MG63 (cell line): ENCODE measurements around the gene RHEX. TPM values are rescaled to one million over a fixed set of nuclear protein-coding genes. Genes with fewer than 3 reads are reported as not detected.

Source experiments
- DNase-seq: peaks from one replicate; pipeline ENCODE4 v3.0.0-alpha.2; 2020
- H3K27me3 ChIP-seq: fragments of 250-450 bp; sonication (Bioruptor Pico); 2 replicates; pipeline ENCODE4 v1.5.1; 2020; ENCODE audit warnings: mild to moderate bottlenecking, moderate library complexity
- H3K36me3 ChIP-seq: fragments of 250-450 bp; sonication (Bioruptor Pico); 2 replicates; pipeline ENCODE4 v1.5.1; 2020; ENCODE audit warnings: mild to moderate bottlenecking, moderate library complexity
- H3K4me3 ChIP-seq: fragments of 250-450 bp; sonication (Bioruptor Pico); 2 replicates; pipeline ENCODE4 v1.5.1; 2020; ENCODE audit warnings: mild to moderate bottlenecking, moderate library complexity
- H3K9me3 ChIP-seq: fragments of 250-450 bp; sonication (Bioruptor Pico); 2 replicates; pipeline ENCODE4 v1.5.1; 2020; ENCODE audit warnings: mild to moderate bottlenecking, moderate library complexity
- total RNA-seq: library from RNA; depleted of rRNA; stranded (reverse); fragments of >200 nt; shearing (Covaris generic); gene quantifications from 2 replicates; pipeline ENCODE4 v1.2.3, GENCODE V29; 2014; ENCODE audit warnings: low replicate concordance

Gene RHEX
- total RNA-seq, 1 experiment from 2014 or later, result not detected

DNA sequence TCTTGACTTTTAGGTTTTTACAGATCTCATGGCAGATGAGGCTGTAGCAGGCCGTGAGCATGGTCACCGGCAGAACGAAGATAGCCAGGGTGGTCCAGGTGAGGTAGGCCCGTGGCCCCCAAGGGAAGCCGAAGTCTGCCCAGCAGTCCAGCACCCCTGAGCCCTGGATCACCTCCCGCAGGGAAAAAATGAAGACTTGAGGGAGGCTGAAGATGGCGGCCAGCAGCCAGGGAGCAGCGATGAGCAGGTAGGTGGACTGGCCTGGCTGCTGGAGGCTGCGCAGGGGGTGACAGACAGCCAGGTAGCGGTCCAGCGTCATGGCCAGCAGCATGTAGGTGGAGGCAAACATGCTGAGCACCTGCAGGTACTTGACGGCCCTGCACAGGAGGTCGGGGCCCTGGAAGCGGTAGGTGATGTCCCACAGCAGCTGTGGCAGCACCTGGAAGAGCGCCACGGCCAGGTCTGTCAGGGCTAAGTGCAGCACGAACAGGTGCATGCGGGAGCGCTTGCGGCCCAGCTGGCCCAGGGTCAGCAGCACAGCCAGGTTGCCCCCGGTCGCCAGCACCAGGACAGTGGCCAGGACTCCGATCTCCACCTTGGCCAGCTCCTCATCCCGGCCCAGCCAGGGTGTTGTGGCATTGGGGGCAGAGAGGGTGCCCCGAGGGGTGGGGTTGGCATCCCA is 63.4 kb downstream of the RHEX start:
- Histone ChIP-seq H3K36me3 (no peaks in the 10 kb centered on the region), H3K27me3 (peaks cover 5% of the 10 kb centered on the region; the same call in 1 of the 2 replicates), H3K9me3 (peaks cover 3% of the 10 kb centered on the region), H3K4me3 (no peak overlapping the region)
- DNase-seq, result no peak

- no peaks in the 10 kb centered on the region for H3K36me3 ChIP-seq
- DNase-seq, result no peak
- H3K27me3 ChIP-seq, result peaks cover 5% of the 10 kb centered on the region; the same call in 1 of the 2 replicates
- H3K4me3 ChIP-seq, result peak overlapping the region; percentile 39; the same call in 1 of the 2 replicates
- H3K9me3 ChIP-seq, result peaks cover 7% of the 10 kb centered on the region
These were observed 63.8 kb downstream of the RHEX start for GRCh38 chr1:206116873-206117150.

GRCh38 chr1:206117151-206117948 is 64.4 kb downstream of the RHEX start, which contains the start of gene AVPR1B:
AVPR1B (minus strand) TSS chr1:206117388; CDS start chr1:206116890, 498 bp downstream.
- Histone ChIP-seq H3K9me3 (peaks cover 7% of the 10 kb centered on the region), H3K4me3 (peak within 1 kb of the TSS; percentile 39), H3K27me3 (peaks cover 5% of the 10 kb centered on the region; the same call in 1 of the 2 replicates), H3K36me3 (no peaks in the 10 kb centered on the region)
- DNase-seq, result peak; percentile 62

- Histone ChIP-seq H3K36me3 (no peaks in the 10 kb centered on the region), H3K9me3 (peaks cover 7% of the 10 kb centered on the region), H3K4me3 (no peak overlapping the region), H3K27me3 (peaks cover 5% of the 10 kb centered on the region; the same call in 1 of the 2 replicates)
- DNase-seq, result no peak
These were observed 67.4 kb downstream of the RHEX start for GRCh38 chr1:206120406-206120805.

DNA sequence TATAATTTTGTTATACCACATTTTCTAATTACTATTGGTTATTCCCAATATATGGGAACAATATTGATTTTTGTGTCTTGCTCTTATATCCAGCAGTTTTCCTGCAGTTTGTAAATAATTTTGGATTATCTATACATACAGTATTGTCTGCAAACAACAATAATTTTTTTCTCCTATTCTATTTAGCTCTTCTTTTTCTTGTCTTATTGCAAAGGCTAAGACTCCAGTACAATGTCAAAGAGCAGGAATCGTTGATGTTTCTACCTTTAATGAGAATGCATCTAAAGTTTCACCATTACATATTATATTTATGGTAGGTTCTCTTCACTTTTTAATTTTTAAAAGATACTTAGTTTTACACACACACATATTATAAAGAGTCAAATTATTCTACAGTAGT is 68.3 kb downstream of the RHEX start:
- peaks cover 5% of the 10 kb centered on the region; the same call in 1 of the 2 replicates for H3K27me3 ChIP-seq
- H3K4me3 ChIP-seq, result no peak overlapping the region
- DNase-seq, result no peak
- H3K36me3 ChIP-seq, result no peaks in the 10 kb centered on the region
- H3K9me3 ChIP-seq, result peaks cover 7% of the 10 kb centered on the region

DNA sequence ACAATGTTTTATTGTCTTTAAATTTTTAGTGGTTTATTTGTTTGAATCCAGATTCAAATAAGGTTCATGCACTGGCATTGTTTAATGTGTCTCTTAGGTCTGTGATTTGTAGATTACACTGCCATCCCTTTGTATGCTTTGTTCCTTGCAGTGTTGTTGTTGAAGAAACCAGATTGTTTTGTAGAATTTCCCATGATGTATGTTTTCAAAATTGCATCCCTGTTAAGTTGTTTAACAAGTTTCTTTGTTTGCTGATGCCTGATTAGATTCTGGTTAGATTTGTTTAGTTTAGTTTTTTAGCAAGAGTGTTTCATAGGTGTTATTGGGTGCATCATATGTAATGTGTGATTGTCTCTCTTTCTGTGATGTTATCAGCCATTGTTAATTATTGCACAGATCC is 69.7 kb downstream of the RHEX start:
- H3K4me3 ChIP-seq, result no peak overlapping the region
- DNase-seq, result no peak
- peaks cover 3% of the 10 kb centered on the region; the same call in 1 of the 2 replicates for H3K27me3 ChIP-seq
- H3K36me3 ChIP-seq, result no peaks in the 10 kb centered on the region
- H3K9me3 ChIP-seq, result peaks cover 7% of the 10 kb centered on the region

- Histone ChIP-seq H3K4me3 (no peak overlapping the region), H3K9me3 (peaks cover 7% of the 10 kb centered on the region), H3K27me3 (0 out of 2 replicates have a peak, but pooled peaks cover 3% of the 10 kb centered on the region), H3K36me3 (no peaks in the 10 kb centered on the region)
- no peak for DNase-seq
These were observed 72.4 kb downstream of the RHEX start for GRCh38 chr1:206125346-206125745.

DNA sequence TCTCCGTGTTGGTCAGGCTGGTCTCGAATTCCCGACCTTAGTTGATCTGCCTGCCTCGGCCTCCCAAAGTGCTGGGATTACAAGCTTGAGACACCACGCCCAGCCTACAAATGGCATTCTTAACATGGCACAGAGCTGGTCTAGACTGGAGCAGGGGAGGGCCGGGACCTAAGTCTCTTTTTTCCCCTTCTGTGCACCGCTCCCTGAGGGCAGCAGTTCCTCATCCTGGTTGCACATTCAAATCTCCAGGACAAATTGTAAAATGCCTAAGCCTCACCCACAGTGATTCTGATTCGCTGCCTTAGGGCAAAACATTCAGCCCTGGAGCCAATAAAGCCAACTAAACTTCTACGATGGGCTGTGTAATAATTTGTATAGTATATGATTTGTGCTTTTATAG is 74.4 kb downstream of the RHEX start:
- DNase-seq, result no peak
- H3K9me3 ChIP-seq, result no peaks in the 10 kb centered on the region; the same call in 1 of the 2 replicates
- 0 out of 2 replicates have a peak, but pooled peaks cover 3% of the 10 kb centered on the region for H3K27me3 ChIP-seq
- H3K4me3 ChIP-seq, result no peak overlapping the region
- no peaks in the 10 kb centered on the region for H3K36me3 ChIP-seq

DNA sequence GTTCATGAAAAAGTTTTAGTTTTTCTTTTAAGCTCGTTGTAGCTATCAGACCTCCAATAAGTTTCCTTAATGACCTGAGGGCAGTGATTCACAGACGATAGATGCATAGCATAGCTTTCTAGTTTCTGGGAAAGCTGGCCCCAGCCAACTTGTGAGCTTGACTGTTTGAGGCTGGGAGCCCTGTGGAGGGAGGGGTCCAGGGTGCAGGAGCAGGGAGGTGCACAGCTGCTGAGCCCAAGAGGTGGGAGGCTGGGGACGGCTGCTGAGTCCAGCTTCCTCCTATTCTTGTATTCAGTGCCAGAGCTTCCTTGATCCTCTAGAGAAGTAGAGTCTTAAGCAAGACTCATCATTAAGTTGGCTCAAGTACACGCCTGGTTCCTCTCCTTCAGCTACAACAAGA is 75.2 kb downstream of the RHEX start:
- Histone ChIP-seq H3K9me3 (no peaks in the 10 kb centered on the region), H3K4me3 (no peak overlapping the region), H3K36me3 (no peaks in the 10 kb centered on the region), H3K27me3 (0 out of 2 replicates have a peak, but pooled peaks cover 3% of the 10 kb centered on the region)
- DNase-seq, result peak; percentile 43

GRCh38 chr1:206131037-206131436 is 78.1 kb downstream of the RHEX start:
- Histone ChIP-seq H3K4me3 (no peak overlapping the region), H3K27me3 (0 out of 2 replicates have a peak, but pooled peaks cover 3% of the 10 kb centered on the region), H3K36me3 (no peaks in the 10 kb centered on the region), H3K9me3 (no peaks in the 10 kb centered on the region)
- no peak for DNase-seq

GRCh38 chr1:206133751-206134415 is 80.9 kb downstream of the RHEX start:
- no peak overlapping the region for H3K4me3 ChIP-seq
- no peak for DNase-seq
- H3K9me3 ChIP-seq, result no peaks in the 10 kb centered on the region; the same call in 1 of the 2 replicates
- H3K36me3 ChIP-seq, result no peaks in the 10 kb centered on the region
- peaks cover 4% of the 10 kb centered on the region for H3K27me3 ChIP-seq

DNA sequence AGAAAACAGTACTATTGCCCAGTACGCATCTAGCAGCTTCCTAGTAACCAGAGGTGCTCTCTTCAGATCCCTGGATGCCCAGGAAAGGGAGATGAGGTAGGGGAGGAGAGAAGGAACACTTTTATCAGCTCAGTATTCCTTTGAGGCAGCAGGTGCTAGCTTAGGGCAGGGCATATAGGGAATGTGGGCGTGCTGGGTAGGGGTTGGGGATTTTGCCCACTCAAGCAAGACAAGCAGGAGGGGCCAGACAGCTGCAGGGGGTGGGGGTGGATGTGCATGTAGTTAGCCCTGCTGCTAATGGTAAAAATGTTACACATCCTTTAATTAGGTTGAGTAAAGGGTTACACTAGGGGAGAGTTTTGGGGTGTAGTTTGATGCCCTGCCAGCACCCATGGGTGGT is 82.3 kb downstream of the RHEX start:
- Histone ChIP-seq H3K4me3 (no peak overlapping the region), H3K36me3 (no peaks in the 10 kb centered on the region), H3K27me3 (peaks cover 16% of the 10 kb centered on the region), H3K9me3 (no peaks in the 10 kb centered on the region; the same call in 1 of the 2 replicates)
- DNase-seq, result no peak

DNA sequence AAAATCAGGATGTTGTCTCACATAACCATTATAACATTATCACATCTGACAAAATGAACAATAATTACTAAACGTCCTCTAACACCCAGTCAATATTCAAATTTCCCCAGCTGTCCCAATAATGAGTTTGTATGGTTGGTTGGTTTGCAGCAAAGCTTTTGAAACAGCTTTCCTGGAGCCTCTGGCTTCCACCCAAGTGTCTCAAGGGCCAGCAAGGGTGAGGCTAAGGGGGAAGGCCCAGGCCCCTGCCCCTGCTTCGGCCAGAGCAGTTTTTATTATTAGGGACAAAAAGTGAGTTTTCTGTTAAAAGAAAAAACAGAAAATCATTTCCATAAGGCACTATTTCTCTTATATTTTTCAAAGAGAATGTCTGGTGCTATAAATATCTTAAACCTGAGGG is 83.3 kb downstream of the RHEX start:
- H3K9me3 ChIP-seq, result no peaks in the 10 kb centered on the region; the same call in 1 of the 2 replicates
- H3K4me3 ChIP-seq, result no peak overlapping the region
- no peak for DNase-seq
- H3K36me3 ChIP-seq, result no peaks in the 10 kb centered on the region
- H3K27me3 ChIP-seq, result peaks cover 26% of the 10 kb centered on the region

DNA sequence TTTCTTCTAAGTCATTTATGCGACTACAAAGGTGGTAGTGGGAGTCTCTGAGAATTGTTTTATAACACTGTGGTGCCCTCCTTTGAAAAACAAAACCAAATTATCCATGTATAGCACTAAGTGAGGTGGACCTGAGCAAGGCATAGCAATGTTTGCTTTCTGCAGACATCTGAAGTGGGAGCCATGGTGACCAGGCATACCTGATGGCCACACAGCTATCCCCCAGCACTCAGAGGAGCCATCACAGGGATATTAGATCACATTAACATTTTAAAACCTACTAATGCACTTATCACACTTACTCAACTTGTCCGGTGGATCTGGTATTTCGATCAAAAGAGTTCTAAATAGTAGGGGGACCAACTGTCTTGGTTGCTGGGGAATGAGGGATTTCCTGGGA is 89.0 kb downstream of the RHEX start:
- H3K9me3 ChIP-seq, result no peaks in the 10 kb centered on the region; the same call in 1 of the 2 replicates
- no peaks in the 10 kb centered on the region for H3K36me3 ChIP-seq
- H3K4me3 ChIP-seq, result no peak overlapping the region
- DNase-seq, result no peak
- H3K27me3 ChIP-seq, result peaks cover 33% of the 10 kb centered on the region

GRCh38 chr1:206142770-206143169 is 89.8 kb downstream of the RHEX start:
- Histone ChIP-seq H3K4me3 (no peak overlapping the region), H3K27me3 (peaks cover 32% of the 10 kb centered on the region), H3K9me3 (no peaks in the 10 kb centered on the region; the same call in 1 of the 2 replicates), H3K36me3 (no peaks in the 10 kb centered on the region)
- no peak for DNase-seq

DNA sequence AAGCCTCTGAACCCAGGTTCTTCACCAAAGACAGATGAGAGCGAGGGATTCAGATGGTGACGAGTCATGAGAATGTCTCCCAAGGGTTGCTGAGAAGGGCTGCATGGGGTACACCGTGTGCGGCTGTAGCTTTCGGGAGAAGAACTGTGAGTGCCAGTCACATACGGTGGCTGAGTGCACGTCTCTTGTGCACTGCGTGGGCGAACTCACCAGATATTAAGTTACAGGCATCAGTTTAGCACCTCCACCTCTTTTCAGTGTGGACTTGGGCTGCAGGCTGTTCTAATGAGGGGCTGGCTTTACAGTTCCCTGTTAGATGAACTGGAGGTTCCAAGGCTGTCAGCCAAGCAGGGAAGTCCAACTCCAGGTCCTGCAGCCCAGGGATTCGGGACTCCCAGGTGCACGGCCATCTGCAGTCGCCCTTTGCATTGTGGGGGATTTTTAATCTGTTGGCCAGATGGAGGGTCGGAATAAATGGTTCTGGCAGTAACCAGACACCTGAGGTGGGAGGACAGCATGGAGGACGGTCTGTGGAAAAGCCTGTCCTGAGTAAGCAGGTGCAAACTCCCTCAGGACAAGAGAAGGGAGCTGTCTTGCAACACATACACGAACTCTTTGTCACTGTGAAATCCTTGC is 90.7 kb downstream of the RHEX start:
- Histone ChIP-seq H3K9me3 (no peaks in the 10 kb centered on the region; the same call in 1 of the 2 replicates), H3K27me3 (peaks cover 32% of the 10 kb centered on the region), H3K4me3 (no peak overlapping the region), H3K36me3 (no peaks in the 10 kb centered on the region)
- no peak for DNase-seq
